ENCODE measurements around the gene LGALS13.

DNA sequence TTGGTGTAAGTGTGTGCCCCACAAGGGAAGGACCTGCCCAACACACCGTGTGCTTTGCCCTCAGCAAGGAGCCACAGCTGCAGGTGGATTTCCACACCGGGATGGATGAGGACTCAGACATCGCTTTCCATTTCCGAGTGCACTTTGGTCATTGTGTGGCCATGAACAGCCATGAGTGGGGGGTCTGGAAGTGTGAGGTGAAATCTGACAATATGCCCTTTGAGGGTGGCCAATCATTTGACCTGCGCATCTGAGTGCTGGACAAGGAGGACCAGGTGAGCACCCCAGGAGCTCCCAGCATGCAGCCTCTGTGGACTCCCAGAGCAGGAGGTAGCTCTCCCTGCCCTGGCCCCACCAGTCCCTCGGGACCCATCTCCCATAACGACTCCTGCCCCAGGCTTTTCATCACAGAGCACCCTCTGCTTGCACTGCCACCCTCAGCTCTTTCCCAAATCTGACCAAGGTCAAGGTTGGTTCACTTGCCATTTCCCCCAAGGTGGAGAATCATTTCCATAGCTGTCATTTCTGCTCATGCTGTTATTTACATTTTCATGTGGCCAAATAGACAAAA, 49.2 kb upstream of the LGALS13 start:
- TF ChIP-seq POLR2A (IDR thresholded peaks at IDR 0.05; ENCODE audit: low read depth, low read length) (no peak), POLR2AphosphoS5 (IDR thresholded peaks at IDR 0.05; ENCODE audit: low read depth, low read length) (no peak)

Measured in GM12891 (cell line).